ENCODE data around the gene ME1.
"Not testable (repeated sequence)": the region's sequence is repeated elsewhere in the genome, so short reads cannot be mapped to it uniquely, and the experiment has no call there.

Gene ME1

DNA sequence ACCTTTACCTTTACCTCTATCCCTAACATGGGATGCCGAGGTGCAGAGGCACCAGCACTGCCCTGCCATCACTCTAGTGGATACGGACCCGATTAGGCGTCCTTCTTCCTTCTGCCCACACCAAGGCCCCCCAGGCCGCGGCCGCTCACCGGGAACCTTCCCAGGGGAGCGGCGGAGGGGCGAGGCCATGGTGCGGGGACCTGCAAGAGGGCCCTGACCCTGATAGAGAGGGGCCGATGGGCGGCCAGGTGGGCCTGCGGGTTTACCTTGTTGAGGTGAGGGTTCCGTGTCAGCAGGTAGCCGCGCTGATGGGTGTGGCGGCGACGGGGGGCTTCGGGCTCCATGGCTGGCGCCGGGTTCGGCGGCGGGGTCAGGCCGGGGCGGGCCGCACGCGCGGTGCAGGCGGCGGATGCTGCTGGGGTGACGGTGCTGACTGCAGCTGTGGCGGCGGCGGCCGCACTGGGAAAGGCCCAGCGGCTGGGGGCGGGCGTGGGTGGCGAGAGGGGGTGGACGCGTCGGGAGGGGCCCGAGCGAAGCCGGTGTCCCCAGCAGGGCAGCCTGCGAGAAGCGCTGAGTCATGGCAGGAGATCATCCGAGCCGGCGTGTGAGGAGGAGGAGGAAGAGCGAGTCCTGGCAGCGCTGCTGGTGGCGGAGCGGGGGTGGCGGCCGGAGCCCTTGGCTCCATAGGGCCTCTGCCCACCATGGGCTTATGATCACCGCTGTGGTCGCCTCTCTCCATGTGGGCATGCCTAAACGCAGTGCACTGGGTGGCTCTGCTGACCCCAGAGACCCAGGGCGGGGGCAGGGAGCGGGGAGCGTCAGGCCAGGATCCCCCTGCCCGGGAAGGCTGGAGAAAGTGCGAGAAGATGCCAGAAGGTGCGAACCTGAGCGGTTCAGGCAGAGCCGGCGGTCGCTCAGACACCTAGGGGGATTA is at the start of gene ME1:
TSS of gene ME1 (minus strand) at position 441 of the 934 bp plus-strand sequence. CDS start at position 344, 97 bp downstream.
- peak; percentile 59 to 66 for DNase-seq (ENCODE audit: low read depth in 2 of 2)

DNA sequence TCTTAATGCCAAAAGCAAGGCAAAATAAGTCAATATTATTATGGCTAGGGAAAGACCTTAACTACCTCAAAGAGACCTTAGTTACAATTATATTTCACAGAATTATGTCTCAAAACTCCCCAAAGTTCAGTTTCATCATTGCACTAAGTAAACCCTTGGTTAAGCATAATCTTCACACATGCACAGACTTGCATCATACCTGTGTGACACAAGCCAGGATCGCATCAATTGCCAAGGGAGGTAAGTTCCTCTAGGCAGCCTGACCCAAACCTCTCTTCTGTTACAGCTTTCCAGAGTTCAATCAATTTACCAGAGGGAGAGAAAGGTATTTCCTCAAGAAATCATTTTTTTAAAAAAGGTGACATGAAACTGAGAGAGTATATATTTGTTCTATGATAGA is 49.6 kb upstream of the ME1 start:
- DNase-seq (ENCODE audit: low read depth in 2 of 2) = no peak

DNA sequence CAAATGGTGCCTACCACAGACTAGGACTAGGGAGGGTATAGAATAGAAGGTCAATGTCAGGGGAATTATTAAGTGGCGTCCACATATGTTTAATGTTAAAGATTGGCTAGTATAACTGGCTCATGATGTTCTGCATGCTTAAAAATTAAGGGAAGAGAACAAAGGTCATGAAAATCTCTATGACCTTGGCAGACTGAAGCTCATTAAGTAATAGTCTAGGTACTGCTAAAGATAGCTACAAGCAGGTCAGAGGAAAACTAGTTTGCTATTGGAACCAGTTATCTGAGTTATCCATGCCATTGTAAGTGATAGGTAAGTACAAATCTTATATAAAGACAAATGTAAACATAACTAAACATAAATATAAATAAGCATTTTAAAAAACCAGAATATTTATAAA is 48.5 kb upstream of the ME1 start:
- no peak for DNase-seq (ENCODE audit: low read depth in 2 of 2)

DNA sequence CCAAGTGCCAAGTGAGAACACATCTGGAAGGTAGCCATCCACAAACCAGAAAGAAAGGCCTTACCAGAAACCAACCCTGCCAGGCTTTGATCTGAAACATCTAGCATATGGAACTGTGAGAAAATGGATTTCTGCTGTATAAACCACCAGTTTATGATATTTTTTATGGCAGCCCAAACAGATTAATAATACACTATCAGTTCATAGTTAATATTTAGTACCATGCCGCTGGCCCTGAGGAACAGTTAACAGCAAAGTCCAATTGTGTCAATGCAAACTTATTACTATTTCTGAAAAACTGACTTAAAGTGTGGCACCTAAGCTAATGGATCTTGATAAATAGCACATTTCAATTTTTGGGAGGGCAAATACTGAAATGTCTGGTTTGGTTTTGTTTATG is 46.1 kb upstream of the ME1 start:
- no peak for DNase-seq (ENCODE audit: low read depth in 2 of 2)

DNA sequence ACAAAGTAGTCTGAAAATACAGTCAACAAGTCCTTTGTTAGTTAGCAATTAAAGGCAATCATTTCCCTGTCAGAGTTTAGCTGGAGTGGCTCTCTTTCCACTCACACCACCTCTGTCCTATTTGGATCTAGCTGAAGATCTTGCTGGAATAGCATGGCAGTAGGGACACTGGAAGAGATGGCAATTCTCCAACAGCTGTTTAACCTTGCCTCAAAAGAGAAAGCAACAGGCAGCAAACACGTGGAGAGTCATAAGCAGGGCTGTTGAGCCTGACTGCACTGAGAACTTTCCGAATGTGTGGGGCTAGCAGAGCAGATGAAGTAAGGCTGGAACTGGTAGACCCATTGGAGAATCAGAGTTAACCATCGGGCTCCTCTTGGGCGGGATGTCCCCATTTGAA is 43.5 kb upstream of the ME1 start:
- no peak for DNase-seq (ENCODE audit: low read depth in 2 of 2)

DNA sequence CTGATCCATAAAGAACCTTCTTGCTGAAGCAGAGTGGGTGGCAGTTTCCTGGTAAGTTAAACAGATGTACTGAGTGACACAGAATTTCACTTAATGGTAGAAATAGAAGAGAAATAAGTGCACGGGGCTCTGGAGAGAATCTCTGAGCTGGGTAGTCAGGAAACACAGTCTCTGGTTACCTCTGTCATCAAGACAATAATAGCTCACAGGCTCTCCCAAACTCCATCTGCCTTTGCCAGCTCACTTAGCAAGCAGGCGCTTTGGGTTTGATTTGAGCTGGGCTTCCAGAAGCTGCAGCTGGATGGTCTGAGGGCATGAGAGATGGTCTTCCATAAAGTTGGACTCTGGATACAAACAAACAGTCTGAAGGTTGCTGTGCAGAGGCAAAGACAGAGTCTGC is 41.9 kb upstream of the ME1 start:
- no peak for DNase-seq (ENCODE audit: low read depth in 2 of 2)

DNA sequence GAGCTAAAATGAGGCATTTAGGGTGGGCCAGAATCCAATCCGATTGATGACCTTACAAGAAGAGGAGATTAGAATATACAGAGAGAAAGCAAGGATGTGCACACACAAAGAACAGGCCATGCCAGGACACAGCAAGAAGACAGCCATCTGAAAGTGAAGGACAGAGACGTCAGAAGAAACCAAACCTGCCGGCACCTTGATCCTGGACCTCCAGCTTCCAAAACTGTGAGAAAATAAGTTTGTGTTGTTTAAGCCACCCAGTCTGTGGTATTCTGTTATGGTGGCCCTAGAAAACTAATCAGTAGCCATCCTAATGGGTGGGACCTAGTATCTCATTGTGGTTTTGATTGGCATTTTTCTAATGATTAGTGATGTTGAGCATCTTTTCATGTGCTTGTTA is 39.7 kb upstream of the ME1 start:
- DNase-seq (ENCODE audit: low read depth in 2 of 2) = no peak

DNA sequence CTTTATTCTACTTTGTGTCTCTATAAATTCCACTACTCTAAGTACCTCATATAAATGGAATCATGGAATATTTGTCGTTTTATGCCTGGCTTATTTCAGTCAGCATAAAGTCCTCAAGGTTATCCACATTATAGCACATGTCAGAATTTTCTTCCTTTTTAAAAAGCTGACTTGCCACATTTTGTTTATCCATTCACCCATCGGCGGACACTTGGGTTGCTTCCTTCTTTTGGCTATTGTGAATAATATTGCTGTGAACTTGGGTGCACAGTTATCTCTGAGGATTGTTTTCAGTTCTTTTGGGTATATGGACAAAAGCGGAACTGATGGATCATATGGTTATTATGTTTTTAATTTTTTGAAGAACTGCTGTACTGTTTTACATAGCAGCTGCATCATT is 39.1 kb upstream of the ME1 start:
- DNase-seq (ENCODE audit: low read depth in 2 of 2) = no peak

DNA sequence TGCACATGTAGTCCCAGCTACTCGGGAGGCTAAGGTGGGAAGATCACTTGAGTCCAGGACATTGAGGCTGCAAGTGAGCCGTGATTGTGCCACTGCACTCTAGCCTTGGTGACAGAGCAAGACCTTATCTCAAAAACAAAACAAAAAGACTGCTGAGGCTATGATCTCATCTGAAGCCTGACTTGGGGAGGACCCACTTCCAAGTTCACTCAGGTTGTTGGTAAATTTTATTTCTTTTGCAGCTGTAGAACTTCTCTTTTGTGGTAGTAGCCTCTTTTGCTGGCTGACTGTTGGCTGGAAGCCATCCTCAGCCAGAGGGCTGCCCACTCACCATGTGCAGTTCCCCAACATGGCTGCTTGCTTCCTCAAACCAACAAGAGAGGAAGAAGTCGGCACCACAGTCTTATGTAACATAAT is 36.8 kb upstream of the ME1 start:
- DNase-seq (ENCODE audit: low read depth in 2 of 2) = no peak

DNA sequence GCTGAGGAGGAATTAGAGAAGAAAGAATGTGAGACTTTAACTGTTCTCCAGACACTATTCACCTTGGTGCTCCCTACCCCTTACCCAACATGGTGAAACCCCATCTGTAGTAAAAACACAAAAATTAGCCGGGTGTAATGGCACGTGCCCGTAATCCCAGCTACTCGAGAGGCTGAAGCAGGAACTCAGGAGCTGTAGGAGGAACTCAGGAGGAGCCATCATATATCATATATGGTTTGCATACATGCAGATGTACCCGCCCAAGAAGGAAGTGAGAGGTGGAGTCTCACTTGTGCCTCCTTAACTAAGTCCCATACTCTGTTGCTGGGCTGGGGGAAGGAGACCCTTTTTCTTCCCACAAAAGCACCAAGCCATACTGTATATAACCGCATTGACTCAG is 35.5 kb upstream of the ME1 start:
- DNase-seq (ENCODE audit: low read depth in 2 of 2) = no peak

DNA sequence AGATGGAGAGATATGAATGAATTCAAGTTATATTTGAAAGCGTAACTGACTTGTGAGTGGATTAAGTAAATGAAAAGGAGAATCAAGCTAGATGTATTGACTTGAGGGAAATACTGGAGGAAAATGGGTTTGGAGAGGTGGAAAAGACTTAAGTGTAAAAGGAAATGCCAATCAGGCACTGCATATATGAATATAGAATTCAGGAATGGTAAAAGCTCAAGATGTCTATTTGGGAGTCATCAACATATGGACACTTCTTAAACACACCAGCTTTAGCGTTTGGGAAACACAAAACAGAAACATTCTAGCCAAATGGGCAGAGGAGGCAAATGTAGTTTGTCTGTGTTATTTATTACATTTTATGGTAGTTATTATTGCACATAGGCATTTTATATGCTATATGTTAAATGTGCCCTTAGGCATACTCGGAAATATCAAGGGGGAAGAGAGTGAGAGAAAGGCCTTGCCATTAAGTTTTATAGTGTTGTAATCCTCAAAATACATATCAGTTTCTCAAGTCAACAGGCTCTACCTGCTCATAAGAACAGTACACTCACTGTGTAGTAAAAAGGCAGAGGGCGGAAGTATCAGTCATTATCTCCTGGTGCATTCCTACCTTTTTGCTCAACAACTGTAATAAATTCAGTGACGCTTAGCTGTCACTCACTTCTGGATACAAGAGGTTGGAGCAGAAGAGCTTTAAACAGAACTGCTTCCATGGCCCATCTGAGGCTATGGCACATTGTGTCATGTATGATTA is 33.7 kb upstream of the ME1 start:
- no peak for DNase-seq (ENCODE audit: low read depth in 2 of 2)

DNA sequence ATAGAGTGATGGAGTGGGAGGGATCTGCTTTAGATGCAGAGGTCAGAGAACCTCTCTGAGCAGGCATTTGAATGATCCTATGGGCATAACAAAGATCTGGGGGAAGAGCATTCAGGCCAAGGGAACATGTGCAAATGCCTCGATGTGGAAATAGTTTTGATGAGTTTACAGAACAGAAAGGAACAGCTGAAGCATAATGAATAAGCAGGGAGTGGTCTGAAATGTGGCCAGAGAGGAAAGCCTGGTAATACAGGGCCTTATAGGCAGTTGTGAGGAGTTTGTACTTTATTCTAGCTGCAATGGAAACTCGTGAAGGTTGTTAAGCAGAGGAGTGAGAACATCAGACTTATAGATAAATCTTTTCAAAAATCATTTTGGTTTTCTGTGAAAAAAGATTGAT is 33.0 kb upstream of the ME1 start:
- no peak for DNase-seq (ENCODE audit: low read depth in 2 of 2)

DNA sequence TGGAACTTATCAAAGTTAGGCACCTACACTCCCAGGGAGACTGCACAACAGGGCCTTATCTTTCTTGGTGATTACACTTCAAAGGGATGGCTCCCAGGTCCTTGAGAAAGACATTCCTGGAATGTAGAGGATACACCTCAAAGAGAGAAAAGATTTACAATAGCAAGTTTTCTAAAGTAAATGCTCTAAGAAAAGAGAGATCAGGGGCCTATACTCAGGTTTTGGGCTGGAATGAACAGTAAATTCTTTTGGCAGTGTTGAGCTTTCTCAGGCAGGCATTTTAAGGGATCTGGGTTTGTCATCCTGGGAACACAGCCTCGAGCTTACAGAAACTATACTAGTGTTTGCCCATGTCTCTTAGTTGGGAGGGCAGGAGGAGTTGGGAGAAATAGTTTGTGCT is 31.7 kb upstream of the ME1 start:
- DNase-seq (ENCODE audit: low read depth in 2 of 2) = no peak

DNA sequence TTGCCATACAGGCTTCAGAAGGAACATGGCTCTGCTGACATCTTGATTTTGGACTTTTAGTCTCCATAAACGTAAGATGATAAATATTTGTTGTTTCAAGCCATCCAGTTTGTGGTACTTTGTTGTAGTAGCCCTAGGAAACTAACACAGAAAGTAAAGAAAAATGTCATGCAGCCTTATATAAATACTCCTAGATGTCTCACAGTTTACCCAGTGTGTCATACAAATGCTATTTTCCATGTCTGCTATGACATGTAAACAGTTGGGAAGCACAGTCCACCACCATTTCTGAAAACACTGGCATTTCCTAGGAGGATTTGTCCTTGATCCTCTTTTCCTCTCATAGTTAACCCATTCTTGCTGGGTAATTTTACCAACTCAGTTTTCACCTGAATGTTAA is 30.6 kb upstream of the ME1 start:
- no peak for DNase-seq (ENCODE audit: low read depth in 2 of 2)

DNA sequence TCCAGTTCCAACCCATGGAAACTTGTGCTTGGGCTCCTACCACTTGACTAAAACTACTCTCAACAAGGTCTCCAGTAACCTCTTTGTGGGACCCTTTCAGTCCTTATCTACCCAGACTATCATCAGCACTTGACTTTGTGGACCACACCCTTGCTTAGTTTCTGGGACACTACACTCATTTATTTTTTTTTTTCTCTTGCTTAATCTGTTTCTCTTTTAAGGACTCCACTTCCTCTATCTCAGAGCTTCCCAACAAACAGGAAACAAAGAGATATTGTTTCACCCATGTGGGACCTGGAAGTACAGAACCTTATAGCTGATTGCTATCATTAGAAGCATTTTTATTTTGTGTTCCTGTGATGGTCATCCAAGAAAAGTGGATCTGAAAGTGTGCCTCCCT is 28.8 kb upstream of the ME1 start:
- DNase-seq (ENCODE audit: low read depth in 2 of 2) = no peak

DNA sequence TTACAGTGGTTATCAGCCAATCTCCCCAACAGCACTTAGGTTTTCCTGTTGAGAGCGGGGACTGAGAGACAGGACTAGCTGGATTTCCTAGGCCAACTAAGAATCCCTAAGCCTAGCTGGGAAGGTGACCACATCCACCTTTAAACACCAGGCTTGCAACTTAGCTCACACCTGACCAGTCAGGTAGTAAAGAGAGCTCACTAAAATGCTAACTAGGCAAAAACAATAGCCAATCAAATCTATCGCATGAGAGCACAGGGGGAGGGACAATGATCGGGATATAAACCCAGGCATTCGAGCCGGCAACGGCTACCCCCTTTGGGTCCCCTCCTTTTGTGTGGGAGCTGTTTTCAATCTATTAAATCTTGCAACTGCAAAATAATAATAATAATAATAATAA is 19.2 kb upstream of the ME1 start:
- DNase-seq (ENCODE audit: low read depth in 2 of 2) = not testable (repeated sequence)

DNA sequence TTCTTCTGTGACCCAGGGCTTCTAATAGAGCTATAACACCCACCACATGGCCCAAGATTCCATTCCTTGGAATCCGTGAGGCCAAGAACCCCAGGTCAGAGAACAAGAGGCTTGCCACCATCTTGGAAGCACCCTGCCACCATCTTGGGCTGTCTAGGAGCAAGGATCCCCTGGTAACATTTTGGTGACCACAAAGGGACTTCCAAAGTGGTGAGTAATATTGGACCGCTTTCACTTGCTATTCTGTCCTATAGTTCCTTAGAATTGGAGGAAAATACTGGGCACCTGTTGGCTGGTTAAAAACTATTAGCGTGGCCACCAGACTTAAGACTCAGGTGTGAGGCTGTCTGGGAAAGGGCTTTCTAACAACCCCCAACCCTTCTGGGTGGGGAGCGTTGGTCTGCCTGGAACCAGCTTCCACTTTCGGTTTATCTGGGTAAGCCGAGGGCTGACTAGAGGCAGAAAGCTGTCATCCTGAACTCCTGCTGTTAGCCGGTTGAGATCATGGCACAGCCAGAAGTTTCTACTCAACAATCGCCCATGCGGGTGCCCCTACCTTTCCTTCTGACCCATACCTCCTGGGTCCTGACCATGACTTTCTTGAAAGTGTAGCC is 13.3 kb upstream of the ME1 start:
- DNase-seq (ENCODE audit: low read depth in 2 of 2) = not testable (repeated sequence)

DNA sequence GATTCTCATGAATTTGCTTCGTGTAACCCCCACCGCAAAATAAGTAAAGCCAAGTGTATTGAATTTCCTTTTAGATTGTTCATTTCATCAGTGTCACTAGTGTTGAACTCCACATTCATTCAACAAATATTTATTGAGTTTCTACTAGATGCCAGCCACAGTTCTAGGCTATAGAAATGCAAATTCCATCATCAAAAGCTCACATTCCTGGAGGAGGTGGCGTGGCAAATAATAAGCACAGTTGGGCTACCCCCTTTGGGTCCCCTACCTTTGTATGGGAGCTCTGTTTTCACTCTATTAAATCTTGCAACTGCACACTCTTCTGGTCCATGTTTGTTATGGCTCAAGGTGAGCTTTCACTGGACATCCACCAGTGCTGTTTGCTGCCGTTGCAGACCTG is 12.7 kb upstream of the ME1 start:
- DNase-seq (ENCODE audit: low read depth in 2 of 2) = no peak

DNA sequence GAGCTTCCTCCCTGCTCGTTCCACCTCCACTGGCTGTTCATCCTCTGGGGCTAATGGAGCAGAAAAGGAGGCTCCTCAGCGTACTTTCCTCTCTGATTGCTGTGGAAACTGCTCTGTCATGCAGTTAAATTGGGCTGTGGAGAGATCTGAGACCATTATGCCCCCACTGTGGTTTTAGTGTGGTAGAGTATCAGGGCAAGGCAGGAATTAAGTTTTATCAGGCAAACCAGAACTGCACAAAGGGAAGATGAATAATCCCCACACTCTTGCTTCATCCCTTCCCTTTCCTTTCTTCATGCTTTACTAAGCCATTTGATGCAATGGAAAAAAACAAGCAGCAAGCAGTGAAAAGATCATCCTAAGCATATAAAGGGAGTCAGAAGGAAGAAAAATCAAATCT is 11.9 kb upstream of the ME1 start:
- DNase-seq (ENCODE audit: low read depth in 2 of 2) = no peak

DNA sequence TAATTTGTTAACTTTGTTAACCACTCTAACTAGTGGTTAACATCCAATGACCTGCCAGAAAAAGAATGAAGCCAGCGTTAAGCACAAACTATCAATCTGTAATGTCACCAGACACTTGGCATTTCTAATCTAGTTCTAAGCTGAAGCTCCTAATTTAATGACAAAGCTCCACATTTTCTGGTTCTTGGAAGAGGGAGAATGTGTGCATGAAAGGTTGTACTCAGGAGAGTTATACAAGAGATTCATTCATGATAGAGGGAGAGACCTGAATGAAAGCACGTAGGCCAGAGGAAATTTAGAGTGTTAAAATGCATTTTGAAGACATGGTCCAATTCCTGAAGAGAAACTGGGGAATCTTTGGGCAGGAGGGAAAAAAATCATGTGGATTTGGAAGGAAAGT is 8.3 kb upstream of the ME1 start:
- DNase-seq (ENCODE audit: low read depth in 2 of 2) = no peak

DNA sequence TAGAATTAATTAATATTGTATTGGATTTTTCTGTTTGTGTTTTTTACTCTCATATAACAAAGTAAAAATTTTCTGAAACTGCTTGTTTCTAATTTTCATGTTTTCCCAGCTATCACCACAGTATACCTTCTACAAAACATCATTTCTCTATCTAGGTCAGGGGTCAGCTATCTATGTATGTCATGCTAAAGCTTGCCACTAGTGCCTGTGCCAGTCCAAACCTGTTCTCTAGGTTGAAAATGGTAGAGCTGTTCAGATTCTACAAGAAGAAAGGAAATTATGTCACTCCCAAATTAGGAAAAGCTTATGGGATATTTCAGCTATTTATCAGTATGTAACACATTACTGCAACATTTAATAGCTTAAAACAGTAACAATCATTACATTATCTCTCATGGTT is 5.8 kb upstream of the ME1 start:
- no peak for DNase-seq (ENCODE audit: low read depth in 2 of 2)

DNA sequence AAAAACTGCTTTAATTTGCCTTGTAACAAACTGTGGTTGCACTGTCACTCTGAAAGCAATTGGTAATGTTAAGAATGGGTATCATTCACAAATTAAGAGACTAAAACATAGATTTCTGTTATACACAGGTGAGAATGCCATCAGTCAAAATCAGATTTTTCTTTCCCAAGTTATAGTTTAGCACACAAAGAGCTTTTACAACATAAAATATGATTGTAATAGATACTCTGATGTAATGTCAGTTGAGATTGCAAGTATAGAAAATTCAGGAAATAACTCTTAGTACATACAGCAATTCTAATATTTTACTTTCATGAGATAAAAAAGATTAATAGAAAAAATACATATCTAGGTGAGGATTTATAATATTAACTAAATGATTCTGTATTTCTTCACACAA is 2.3 kb upstream of the ME1 start:
- DNase-seq (ENCODE audit: low read depth in 2 of 2) = no peak

DNA sequence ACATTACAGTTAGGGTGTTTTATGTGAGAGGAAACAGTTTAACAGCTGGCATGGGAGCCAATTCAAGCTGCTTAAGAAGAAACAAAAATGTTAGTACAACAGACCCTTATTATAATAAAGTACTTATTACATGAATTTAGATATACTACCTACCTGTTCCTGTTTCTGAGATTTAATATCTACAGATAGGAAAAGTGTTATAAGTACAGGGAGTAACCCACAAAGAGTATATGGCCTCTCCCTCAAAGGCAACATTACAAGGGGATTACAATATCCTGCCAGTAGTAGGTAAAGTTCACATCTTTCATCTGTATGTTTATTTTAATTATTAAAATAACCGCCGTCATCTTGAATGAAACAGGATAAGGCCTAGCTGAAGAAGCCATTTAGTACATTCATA is 1.8 kb upstream of the ME1 start:
- no peak for DNase-seq (ENCODE audit: low read depth in 2 of 2)

All from fibroblast of skin of left quadriceps (primary cell).